IPS-18a (cell line): ENCODE data around the gene BAD.
A peak's percentile ranks its signal among the peaks of the same experiment; 100 is the strongest.
"Not testable (repeated sequence)": the region's sequence is repeated elsewhere in the genome, so short reads cannot be mapped to it uniquely, and the experiment has no call there.

Experiments
- H3K27ac ChIP-seq: one replicate; pipeline ENCODE4 v1.5.1; 2013; ENCODE audit warnings: low read length
- H3K27me3 ChIP-seq: one replicate; pipeline ENCODE4 v1.6.1; 2013; ENCODE audit warnings: mild to moderate bottlenecking, low read length; ENCODE audit not compliant: control insufficient read depth, insufficient read depth
- H3K36me3 ChIP-seq: one replicate; pipeline ENCODE4 v1.6.1; 2013; ENCODE audit warnings: low read depth, low read length; ENCODE audit not compliant: control insufficient read depth
- H3K4me1 ChIP-seq: one replicate; pipeline ENCODE4 v1.6.1; 2013; ENCODE audit warnings: low read depth, low read length; ENCODE audit not compliant: control insufficient read depth
- H3K4me3 ChIP-seq: one replicate; pipeline ENCODE4 v1.5.1; 2013; ENCODE audit warnings: low read length
- H3K9ac ChIP-seq: one replicate; pipeline ENCODE4 v1.6.1; 2013; ENCODE audit warnings: mild to moderate bottlenecking, low read length, moderate library complexity
- H3K9me3 ChIP-seq: one replicate; pipeline ENCODE4 v1.6.1; 2013; ENCODE audit warnings: low read depth, low read length; ENCODE audit not compliant: control insufficient read depth

BAD gene

GRCh38 chr11:64321026-64321425 is 36.6 kb upstream of the BAD start:
- no peak overlapping the region for H3K27ac ChIP-seq
- no peak overlapping the region for H3K4me3 ChIP-seq
- H3K9me3 ChIP-seq = no peaks in the 10 kb centered on the region
- H3K36me3 ChIP-seq = peaks cover 14% of the 10 kb centered on the region
- no peak overlapping the region for H3K9ac ChIP-seq
- peaks cover 6% of the 10 kb centered on the region for H3K4me1 ChIP-seq
- no peaks in the 10 kb centered on the region for H3K27me3 ChIP-seq

- Histone ChIP-seq H3K4me1 (peaks cover 6% of the 10 kb centered on the region), H3K36me3 (peaks cover 17% of the 10 kb centered on the region), H3K9ac (no peak overlapping the region), H3K9me3 (no peaks in the 10 kb centered on the region), H3K27ac (no peak overlapping the region), H3K4me3 (no peak overlapping the region), H3K27me3 (no peaks in the 10 kb centered on the region)
Measured at GRCh38 chr11:64320556-64320955, 36.1 kb upstream of the BAD start.

- Histone ChIP-seq H3K4me1 (peaks cover 6% of the 10 kb centered on the region), H3K9me3 (no peaks in the 10 kb centered on the region), H3K9ac (peak overlapping the region; percentile 92), H3K27me3 (no peaks in the 10 kb centered on the region), H3K4me3 (peak overlapping the region; percentile 98), H3K36me3 (peaks cover 24% of the 10 kb centered on the region), H3K27ac (peak overlapping the region; percentile 12)
Measured at GRCh38 chr11:64318766-64319761, 34.6 kb upstream of the BAD start.

GRCh38 chr11:64317961-64318765 is 33.7 kb upstream of the BAD start, which contains the start of gene PRDX5:
Gene PRDX5, plus strand, starts transcription at chr11:64318121. Its CDS starts 95 bp downstream, at chr11:64318216.
- peak within 1 kb of the TSS; percentile 98 for H3K4me3 ChIP-seq
- peak within 1 kb of the TSS; percentile 94 for H3K27ac ChIP-seq
- peaks cover 24% of the 10 kb centered on the region for H3K36me3 ChIP-seq

DNA sequence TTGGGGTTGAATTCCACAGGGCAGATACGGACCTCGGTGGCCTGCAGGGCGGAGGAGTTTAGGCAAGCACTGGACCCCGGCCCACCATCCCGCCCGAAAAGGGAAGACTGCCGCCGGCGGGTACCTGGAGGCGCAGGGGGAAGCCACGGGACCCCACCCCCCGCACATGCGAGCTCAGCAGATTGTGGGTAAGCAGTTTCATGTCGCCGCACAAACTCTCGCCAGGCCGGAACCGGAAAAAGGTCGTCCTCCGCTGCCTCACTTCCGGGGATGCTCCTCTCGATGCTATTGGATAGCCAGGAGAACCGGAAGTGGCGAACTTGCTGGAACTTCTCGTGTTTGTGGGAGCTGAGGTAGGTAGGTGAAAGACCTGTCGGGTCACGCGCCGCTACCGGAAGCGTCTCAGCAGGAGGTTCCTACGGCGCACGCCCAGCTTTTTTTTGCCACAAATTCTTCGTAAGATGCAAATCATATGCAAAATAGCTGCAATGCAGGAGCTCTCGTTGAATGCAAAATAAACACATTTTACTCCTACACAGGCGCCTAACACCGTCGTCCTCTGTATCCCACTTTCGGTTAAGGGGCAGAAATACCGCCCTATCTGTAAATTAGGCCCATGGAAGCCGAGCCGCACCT is 33.0 kb upstream of the BAD start, which contains the start of gene TRMT112:
TSS of gene TRMT112 (minus strand) at position 235 of the 636 bp plus-strand sequence. CDS start at position 202, 33 bp downstream.
- peak within 1 kb of the TSS; percentile 92 for H3K9ac ChIP-seq
- peak within 1 kb of the TSS; percentile 94 for H3K27ac ChIP-seq
- peak within 1 kb of the TSS; percentile 98 for H3K4me3 ChIP-seq
- H3K36me3 ChIP-seq = peaks cover 24% of the 10 kb centered on the region
- peaks cover 6% of the 10 kb centered on the region for H3K4me1 ChIP-seq
- no peaks in the 10 kb centered on the region for H3K9me3 ChIP-seq
- no peaks in the 10 kb centered on the region for H3K27me3 ChIP-seq

More at GRCh38 chr11:64317961-64318765, 33.7 kb upstream of the BAD start, which contains the start of gene PRDX5:
- Histone ChIP-seq H3K9me3 (no peaks in the 10 kb centered on the region), H3K27me3 (no peaks in the 10 kb centered on the region), H3K4me1 (peaks cover 6% of the 10 kb centered on the region), H3K9ac (peak within 1 kb of the TSS; percentile 92)

DNA sequence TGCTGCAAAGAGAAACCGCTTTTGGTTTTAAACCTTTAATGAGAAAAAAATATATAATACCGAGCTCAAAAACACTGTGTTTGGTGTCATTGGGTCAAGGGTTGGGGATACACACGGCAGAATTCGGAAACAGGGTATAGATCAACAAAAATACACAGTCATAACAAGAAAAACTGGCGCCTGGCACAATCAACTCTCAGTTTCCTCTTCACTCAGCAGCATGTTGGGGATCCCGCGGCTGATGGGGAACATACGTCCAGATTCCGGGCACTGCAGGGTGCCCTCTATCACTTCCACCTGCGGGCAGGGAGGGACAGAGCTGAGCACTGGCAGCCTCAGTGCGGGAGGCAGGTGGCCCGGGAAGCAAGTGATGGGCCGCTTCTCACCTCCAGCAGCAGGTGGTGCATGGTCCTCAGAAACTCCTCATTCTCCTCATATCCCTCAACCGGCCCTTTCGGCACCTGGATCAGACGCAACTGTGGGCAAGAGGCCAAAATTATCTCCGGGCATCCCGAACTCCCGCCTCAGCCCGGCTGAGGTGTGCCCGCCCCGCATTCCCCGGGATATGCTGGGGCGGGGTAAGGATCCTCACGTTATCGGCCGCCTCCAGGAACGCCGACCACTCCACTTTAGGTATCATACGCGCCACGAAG is 32.3 kb upstream of the BAD start:
- no peaks in the 10 kb centered on the region for H3K27me3 ChIP-seq
- H3K4me1 ChIP-seq = peaks cover 6% of the 10 kb centered on the region
- H3K9ac ChIP-seq = peak overlapping the region; percentile 92
- H3K9me3 ChIP-seq = no peaks in the 10 kb centered on the region
- H3K36me3 ChIP-seq = peaks cover 24% of the 10 kb centered on the region
- H3K27ac ChIP-seq = peak overlapping the region; percentile 46
- H3K4me3 ChIP-seq = peak overlapping the region; percentile 98

DNA sequence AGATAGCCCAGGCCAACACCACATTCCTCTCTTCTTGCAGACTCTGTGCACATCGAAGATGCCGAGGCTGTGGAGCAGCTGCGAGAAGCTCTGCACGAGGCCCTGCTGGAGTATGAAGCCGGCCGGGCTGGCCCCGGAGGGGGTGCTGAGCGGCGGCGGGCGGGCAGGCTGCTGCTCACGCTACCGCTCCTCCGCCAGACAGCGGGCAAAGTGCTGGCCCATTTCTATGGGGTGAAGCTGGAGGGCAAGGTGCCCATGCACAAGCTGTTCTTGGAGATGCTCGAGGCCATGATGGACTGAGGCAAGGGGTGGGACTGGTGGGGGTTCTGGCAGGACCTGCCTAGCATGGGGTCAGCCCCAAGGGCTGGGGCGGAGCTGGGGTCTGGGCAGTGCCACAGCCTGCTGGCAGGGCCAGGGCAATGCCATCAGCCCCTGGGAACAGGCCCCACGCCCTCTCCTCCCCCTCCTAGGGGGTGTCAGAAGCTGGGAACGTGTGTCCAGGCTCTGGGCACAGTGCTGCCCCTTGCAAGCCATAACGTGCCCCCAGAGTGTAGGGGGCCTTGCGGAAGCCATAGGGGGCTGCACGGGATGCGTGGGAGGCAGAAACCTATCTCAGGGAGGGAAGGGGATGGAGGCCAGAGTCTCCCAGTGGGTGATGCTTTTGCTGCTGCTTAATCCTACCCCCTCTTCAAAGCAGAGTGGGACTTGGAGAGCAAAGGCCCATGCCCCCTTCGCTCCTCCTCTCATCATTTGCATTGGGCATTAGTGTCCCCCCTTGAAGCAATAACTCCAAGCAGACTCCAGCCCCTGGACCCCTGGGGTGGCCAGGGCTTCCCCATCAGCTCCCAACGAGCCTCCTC is 31.4 kb upstream of the BAD start:
- H3K9me3 ChIP-seq, H3K9ac ChIP-seq, H3K4me1 ChIP-seq, H3K27me3 ChIP-seq, H3K27ac ChIP-seq: not testable (repeated sequence)
- Histone ChIP-seq H3K36me3 (peaks cover 15% of the 10 kb centered on the region), H3K4me3 (peak overlapping the region; percentile 98)

- Histone ChIP-seq H3K9ac (no peak overlapping the region), H3K36me3 (peaks cover 12% of the 10 kb centered on the region), H3K9me3 (no peaks in the 10 kb centered on the region), H3K4me1 (peaks cover 6% of the 10 kb centered on the region), H3K27ac (no peak overlapping the region), H3K4me3 (no peak overlapping the region), H3K27me3 (no peaks in the 10 kb centered on the region)
Measured at GRCh38 chr11:64314805-64315561, 30.5 kb upstream of the BAD start.

- no peaks in the 10 kb centered on the region for H3K9me3 ChIP-seq
- no peaks in the 10 kb centered on the region for H3K27me3 ChIP-seq
- H3K27ac ChIP-seq = no peak overlapping the region
- no peak overlapping the region for H3K4me3 ChIP-seq
- H3K4me1 ChIP-seq = peaks cover 5% of the 10 kb centered on the region
- H3K36me3 ChIP-seq = peaks cover 12% of the 10 kb centered on the region
- H3K9ac ChIP-seq = no peak overlapping the region
Measured at GRCh38 chr11:64314146-64314804, 29.8 kb upstream of the BAD start.
